Suprapubic skin (tissue), 4 donors: ENCODE measurements around the gene CIITA. TPM values are rescaled to one million over a fixed set of nuclear protein-coding genes. Genes with fewer than 3 reads are reported as not detected.
A peak's percentile ranks its signal among the peaks of the same experiment; 100 is the strongest.

Experiments used
- DNase-seq, 2 donors: peaks; one replicate each; pipeline ENCODE4 v3.0.0-alpha.2; 2019; ENCODE audit warnings: low spot score in 2 of 2
- H3K27ac ChIP-seq: fragments of 200-600 bp; sonication (generic); one replicate; pipeline ENCODE4 v1.5.1; 2019
- H3K27me3 ChIP-seq: fragments of 200-600 bp; sonication (generic); one replicate; pipeline ENCODE4 v1.5.1; 2019
- H3K36me3 ChIP-seq: fragments of 200-600 bp; sonication (generic); one replicate; pipeline ENCODE4 v1.5.1; 2019
- H3K4me1 ChIP-seq: fragments of 200-600 bp; sonication (generic); one replicate; pipeline ENCODE4 v1.5.1; 2019
- H3K4me3 ChIP-seq: fragments of 200-600 bp; sonication (generic); one replicate; pipeline ENCODE4 v1.5.1; 2019; ENCODE audit warnings: mild to moderate bottlenecking
- H3K9me3 ChIP-seq: fragments of 200-600 bp; sonication (generic); one replicate; pipeline ENCODE4 v1.5.1; 2019
- CTCF ChIP-seq, 2 donors: fragments of 200-600 bp in 1 of 2; fragments of 450-650 bp in 1 of 2; sonication (generic) in 1 of 2; IDR thresholded peaks; one replicate each; pipeline ENCODE4 v1.5.1; 2016 to 2019; ENCODE audit warnings: antibody characterized with exemption in 2 of 2, mild to moderate bottlenecking in 1 of 2, moderate library complexity in 1 of 2
- EP300 ChIP-seq: sonication (generic); formaldehyde crosslinking; IDR thresholded peaks from one replicate; pipeline ENCODE4 v1.6.1; 2017; ENCODE audit warnings: antibody characterized with exemption
- POLR2A ChIP-seq, 2 donors: fragments of 450-650 bp; IDR thresholded peaks; one replicate each; pipeline ENCODE4 v1.6.1; 2017; ENCODE audit warnings: antibody characterized with exemption in 2 of 2, mild to moderate bottlenecking in 2 of 2, moderate library complexity in 2 of 2
- POLR2AphosphoS5 ChIP-seq, 3 donors: sonication (generic); formaldehyde crosslinking; IDR thresholded peaks; one replicate each; pipeline ENCODE4 v1.6.1; 2017; ENCODE audit warnings: antibody characterized with exemption in 3 of 3
- WGBS: methylation state at CpG from one replicate; pipeline ENCODE4 v1.1.5; 2018; 5-methylcytosine and 5-hydroxymethylcytosine counted together
- total RNA-seq, 4 donors: library from RNA; depleted of rRNA; stranded (reverse); fragments of >200 nt; gene quantifications; one replicate each; pipeline ENCODE4 v1.1.0, GENCODE V29; 2016

The CIITA gene
- total RNA-seq, 4 donors from 2014 or later = 9.7 to 35.2 (median 18.5) TPM

DNA sequence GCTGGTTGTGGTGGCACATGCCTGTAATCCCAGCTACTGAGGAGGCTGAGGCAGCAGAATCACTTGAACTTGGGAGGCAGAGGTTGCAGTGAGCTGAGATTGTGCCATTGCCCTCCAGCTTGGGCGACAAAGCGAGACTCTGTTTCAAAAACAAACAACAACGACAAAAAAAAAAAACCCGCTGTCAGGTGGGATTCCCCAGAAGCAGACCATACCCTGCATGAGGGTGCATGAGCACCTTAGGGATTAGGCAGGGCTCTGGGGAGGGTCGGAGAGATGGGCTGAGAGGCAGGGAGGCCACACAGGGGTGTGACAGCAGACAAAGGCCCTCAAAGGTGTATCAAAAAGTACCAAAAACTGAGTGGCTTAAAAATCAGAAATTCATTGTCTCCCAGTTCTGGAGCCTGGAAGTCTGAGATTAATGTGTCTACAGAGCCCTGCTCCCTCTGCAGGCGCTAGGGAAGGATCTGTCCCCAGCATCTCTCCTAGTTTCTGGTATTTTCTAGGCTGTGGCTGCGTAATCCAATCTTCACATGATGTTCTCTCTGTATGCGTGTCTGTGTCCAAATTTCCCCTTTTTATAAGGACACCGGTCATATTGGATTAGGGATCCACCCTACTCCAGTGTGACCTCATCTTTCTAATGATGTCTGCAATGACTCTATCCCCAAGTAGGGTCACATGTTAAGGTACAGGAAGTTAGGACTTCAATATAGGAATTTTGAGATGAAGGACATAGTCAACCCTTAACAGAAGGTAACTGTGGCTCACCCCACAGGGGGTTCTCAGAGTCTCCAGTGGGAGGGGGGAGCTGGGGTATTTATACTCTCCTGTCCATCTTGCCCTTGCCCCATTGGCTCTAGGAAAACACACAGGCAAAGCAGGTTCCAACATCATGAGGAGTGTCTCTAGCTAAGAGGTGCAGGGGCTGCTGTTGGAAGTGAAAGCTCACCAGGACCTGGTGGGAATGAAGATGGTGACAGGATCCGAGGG is 44.8 kb upstream of the CIITA start:
- peak overlapping the region; percentile 24 for H3K27ac ChIP-seq
- H3K9me3 ChIP-seq = no peaks in the 10 kb centered on the region
- DNase-seq = no peak
- H3K4me3 ChIP-seq = no peak overlapping the region
- WGBS = 86% methylated on average over 10 of the region's 10 CpGs
- TF ChIP-seq POLR2A (IDR thresholded peaks at IDR 0.05) (no peak), CTCF (IDR thresholded peaks at IDR 0.05) (no peak), POLR2AphosphoS5 (IDR thresholded peaks at IDR 0.05) (no peak), EP300 (no peak)
- no peaks in the 10 kb centered on the region for H3K36me3 ChIP-seq
- H3K4me1 ChIP-seq = peaks cover 34% of the 10 kb centered on the region
- H3K27me3 ChIP-seq = no peaks in the 10 kb centered on the region

DNA sequence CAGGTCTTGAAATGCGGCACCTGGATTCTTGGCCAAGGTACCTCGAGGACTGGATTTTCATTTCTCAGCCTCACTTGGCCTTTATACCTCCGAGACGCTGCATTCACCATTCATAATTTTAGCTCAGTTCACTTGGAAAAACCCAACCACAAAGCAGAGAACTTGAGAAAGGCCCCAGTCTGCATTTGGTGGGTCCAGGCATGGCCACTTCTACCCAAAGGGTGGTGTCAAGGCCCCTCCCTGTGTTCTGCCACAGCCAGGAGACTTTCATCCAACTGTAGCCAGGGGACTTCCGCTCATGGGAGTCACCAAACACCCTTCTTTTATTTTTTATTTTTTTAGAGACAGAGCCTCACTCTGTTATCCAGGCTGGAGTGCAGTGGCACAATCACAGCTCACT is 43.7 kb upstream of the CIITA start:
- Histone ChIP-seq H3K27me3 (no peaks in the 10 kb centered on the region), H3K4me1 (peaks cover 23% of the 10 kb centered on the region), H3K36me3 (no peaks in the 10 kb centered on the region), H3K9me3 (no peaks in the 10 kb centered on the region), H3K27ac (no peak overlapping the region), H3K4me3 (no peak overlapping the region)
- 89% methylated on average over 5 of the region's 5 CpGs for WGBS
- DNase-seq = no peak
- TF ChIP-seq EP300 (no peak), POLR2A (IDR thresholded peaks at IDR 0.05) (no peak), POLR2AphosphoS5 (IDR thresholded peaks at IDR 0.05) (no peak), CTCF (IDR thresholded peaks at IDR 0.05) (no peak)

DNA sequence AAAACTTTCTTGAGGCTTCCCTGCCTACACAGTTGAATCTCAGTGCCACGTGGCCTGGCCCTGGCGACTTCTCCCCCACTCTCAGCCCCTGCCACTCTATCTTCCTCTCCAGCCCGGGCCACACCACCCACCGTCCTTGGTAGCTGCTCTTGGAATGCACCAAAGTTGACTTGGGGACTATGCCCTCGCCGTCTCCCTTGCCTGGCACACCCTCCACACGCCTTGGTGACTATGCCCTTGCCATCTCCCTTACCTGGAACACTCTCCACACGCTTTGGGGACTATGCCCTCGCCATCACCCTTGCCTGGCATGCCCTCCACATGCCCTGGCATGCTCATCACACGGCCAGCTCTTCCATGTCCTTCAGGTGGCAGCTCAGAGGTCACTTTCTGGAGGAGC is 42.9 kb upstream of the CIITA start:
- Histone ChIP-seq H3K27me3 (no peaks in the 10 kb centered on the region), H3K36me3 (no peaks in the 10 kb centered on the region), H3K4me1 (peaks cover 15% of the 10 kb centered on the region), H3K9me3 (no peaks in the 10 kb centered on the region), H3K27ac (no peak overlapping the region), H3K4me3 (no peak overlapping the region)
- WGBS = 87% methylated on average over 10 of the region's 10 CpGs
- no peak for TF ChIP-seq EP300
- no peak for TF ChIP-seq CTCF (IDR thresholded peaks at IDR 0.05)
- no peak for TF ChIP-seq POLR2A (IDR thresholded peaks at IDR 0.05)
- TF ChIP-seq POLR2AphosphoS5 (IDR thresholded peaks at IDR 0.05) = no peak
- DNase-seq = no peak

DNA sequence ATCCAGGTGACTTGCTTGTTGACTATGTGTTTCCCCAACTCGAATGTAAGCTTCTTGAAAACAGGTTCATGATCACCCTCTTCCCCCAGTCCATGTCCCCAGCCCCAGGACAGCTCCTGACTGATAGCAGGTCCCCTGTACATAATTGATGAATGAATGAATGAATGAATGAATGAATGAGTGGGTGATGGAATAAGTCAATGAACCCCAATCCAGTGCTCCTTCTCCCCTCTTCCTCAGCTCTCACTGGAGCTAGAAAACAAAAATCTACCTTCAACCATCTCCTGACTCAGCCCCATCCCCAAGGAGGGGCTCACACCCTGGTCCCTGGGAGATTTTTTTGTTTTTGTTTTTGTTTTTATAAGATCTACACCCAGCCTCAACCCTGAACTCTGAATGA is 42.2 kb upstream of the CIITA start:
- H3K27me3 ChIP-seq = no peaks in the 10 kb centered on the region
- no peaks in the 10 kb centered on the region for H3K36me3 ChIP-seq
- no peak overlapping the region for H3K27ac ChIP-seq
- H3K9me3 ChIP-seq = no peaks in the 10 kb centered on the region
- no peak for DNase-seq
- TF ChIP-seq POLR2AphosphoS5 (IDR thresholded peaks at IDR 0.05) (no peak), EP300 (no peak), POLR2A (IDR thresholded peaks at IDR 0.05) (no peak), CTCF (IDR thresholded peaks at IDR 0.05) (no peak)
- 88% methylated on average over 1 of the region's 1 CpG for WGBS
- H3K4me3 ChIP-seq = no peak overlapping the region
- H3K4me1 ChIP-seq = peaks cover 9% of the 10 kb centered on the region

DNA sequence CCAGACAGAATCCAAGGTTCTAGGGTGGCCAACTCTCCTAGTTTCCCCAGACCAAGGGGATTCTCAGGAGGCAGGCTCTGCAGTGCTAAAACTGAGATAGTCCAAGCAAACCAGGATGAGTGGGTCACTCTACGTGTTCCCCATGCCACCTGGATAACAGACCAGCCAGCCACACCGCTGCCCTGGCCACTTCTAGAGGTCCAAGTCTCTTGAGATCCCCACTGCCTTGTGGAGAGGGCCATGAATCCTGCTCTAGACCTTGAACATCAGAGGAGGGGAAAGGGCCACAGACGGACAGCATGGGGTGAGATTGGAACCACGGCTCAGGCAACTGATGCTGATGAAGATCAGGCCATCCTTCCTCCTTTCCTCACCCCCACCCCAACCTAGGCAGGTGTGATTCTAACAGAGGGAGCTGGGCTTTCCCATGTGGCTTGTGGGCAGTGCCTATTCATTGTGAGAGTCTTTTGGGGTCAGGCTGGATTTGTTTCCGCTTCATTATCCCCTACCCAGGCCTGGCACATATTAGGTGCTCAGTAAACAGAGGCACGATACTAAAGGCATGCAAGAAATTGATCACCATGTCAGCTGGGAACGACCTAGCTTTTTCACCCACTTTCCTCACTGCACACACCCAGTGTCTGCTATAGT is 41.6 kb upstream of the CIITA start:
- WGBS = 98% methylated on average over 6 of the region's 7 CpGs
- H3K27ac ChIP-seq = no peak overlapping the region
- no peaks in the 10 kb centered on the region for H3K9me3 ChIP-seq
- H3K4me1 ChIP-seq = peaks cover 5% of the 10 kb centered on the region
- DNase-seq = no peak
- H3K27me3 ChIP-seq = no peaks in the 10 kb centered on the region
- H3K4me3 ChIP-seq = no peak overlapping the region
- no peaks in the 10 kb centered on the region for H3K36me3 ChIP-seq
- TF ChIP-seq EP300 (no peak), POLR2A (IDR thresholded peaks at IDR 0.05) (no peak), CTCF (IDR thresholded peaks at IDR 0.05) (no peak), POLR2AphosphoS5 (IDR thresholded peaks at IDR 0.05) (no peak)
